Kidney capillary endothelial cell (primary cell): Measurements from ENCODE around the gene ZFYVE19.

Experiments used
- DNase-seq: peaks from one replicate; pipeline ENCODE4 v3.0.0-alpha.2; 2018; ENCODE audit warnings: low spot score

Gene ZFYVE19, protein sequence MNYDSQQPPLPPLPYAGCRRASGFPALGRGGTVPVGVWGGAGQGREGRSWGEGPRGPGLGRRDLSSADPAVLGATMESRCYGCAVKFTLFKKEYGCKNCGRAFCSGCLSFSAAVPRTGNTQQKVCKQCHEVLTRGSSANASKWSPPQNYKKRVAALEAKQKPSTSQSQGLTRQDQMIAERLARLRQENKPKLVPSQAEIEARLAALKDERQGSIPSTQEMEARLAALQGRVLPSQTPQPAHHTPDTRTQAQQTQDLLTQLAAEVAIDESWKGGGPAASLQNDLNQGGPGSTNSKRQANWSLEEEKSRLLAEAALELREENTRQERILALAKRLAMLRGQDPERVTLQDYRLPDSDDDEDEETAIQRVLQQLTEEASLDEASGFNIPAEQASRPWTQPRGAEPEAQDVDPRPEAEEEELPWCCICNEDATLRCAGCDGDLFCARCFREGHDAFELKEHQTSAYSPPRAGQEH

DNA sequence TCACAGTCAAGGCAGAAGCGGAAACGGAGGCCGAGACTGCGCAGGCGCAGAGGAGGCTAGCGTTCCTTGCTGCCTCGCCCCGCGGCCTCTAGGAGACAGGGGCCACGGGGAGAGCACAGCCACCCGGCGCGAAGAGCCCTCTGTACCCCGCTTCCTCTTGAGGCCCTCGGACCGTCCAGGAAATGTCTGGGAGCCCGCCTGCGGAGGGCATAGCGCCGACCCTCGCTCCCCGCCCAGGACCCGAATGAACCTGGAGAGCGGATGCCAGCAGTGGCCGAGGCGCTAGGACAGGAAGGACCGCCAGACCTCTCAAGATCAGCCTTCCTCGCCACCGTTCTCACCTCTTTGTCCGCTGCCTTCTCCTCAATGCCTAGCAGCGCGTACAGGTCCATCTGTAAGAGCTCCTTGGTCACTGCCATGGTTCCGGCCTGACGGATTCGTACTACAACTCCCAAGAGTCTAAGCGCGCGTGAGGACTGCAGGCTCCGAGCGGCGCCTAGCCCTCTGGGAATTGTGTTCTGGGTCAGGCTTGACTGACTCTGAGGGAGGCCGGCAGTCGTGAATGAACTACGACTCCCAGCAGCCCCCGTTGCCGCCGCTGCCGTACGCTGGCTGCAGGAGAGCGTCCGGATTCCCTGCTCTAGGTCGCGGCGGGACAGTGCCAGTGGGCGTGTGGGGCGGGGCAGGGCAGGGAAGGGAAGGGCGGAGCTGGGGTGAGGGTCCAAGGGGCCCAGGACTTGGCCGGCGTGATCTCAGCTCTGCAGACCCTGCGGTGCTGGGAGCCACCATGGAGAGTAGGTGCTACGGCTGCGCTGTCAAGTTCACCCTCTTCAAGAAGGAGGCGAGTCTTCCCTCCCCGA is at the start of gene ZFYVE19, which contains the start of gene DNAJC17:
Gene ZFYVE19, plus strand, starts transcription at position 62 of the 860 bp plus-strand sequence. Its CDS starts 501 bp downstream, at position 563.
Gene DNAJC17, minus strand, starts transcription at position 446 of the 860 bp plus-strand sequence. Its CDS starts 27 bp downstream, at position 419.
- DNase-seq = peak; percentile 98

DNA sequence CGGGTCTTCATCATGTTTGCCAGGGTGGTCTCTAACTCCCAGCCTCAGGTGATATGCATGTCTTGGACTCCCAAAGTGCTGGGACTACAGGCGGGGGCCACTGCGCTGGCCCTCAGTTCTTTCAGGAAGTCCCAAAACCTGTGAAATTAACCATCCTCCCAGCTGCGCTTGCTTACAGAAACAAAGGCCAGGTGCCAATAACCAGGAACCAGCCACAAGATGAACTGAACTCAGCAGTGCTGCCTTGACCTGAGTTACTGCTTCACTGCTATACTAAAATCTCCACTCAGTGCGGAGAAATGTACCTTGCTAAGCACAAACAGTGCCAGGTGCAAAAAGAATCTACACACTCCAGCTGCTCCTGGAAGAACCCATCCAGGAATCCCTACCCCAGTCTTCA is 46.9 kb upstream of the ZFYVE19 start:
- no peak for DNase-seq

DNA sequence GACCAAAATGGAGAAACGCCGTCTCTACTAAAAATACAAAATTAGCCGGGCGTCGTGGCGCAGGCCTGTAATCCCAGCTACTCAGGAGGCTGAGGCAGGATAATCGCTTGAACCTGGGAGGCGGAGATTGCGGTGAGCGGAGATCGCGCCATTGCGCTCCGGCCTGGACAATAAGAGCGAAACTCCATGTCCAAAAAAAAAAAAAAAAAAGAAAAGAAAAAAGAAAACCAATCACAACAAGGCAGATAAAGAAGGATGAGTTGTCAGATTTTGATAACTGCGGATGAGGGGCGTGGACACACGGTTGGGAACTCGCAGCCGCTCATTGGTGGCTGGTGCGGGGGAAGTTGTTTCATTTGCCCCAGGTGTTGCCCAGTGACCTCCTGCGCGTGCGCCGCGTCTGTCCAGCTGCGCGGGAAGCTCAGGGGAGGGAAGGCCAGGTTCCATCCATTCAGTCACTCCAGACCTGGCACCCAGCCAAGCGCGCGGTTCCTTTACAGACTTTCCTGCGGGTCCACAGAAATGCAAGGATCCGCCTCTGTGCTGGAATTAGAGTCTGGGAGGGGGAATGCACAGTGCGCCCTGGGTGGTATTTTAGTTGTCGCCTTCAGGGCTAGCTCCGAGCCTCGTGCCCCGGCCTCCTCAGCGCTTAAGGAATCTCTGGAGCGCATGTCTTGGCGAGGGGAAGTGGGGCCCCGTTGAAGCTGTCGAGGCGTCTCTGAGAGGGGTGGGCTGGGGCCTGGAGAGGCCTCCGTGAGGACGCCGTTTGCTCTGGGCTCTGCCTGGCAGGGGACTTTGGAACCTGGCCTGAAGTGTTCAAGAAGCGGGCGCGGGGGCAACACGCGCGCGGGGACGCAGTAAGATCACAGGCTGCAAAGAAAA is 43.7 kb upstream of the ZFYVE19 start:
- DNase-seq = no peak

DNA sequence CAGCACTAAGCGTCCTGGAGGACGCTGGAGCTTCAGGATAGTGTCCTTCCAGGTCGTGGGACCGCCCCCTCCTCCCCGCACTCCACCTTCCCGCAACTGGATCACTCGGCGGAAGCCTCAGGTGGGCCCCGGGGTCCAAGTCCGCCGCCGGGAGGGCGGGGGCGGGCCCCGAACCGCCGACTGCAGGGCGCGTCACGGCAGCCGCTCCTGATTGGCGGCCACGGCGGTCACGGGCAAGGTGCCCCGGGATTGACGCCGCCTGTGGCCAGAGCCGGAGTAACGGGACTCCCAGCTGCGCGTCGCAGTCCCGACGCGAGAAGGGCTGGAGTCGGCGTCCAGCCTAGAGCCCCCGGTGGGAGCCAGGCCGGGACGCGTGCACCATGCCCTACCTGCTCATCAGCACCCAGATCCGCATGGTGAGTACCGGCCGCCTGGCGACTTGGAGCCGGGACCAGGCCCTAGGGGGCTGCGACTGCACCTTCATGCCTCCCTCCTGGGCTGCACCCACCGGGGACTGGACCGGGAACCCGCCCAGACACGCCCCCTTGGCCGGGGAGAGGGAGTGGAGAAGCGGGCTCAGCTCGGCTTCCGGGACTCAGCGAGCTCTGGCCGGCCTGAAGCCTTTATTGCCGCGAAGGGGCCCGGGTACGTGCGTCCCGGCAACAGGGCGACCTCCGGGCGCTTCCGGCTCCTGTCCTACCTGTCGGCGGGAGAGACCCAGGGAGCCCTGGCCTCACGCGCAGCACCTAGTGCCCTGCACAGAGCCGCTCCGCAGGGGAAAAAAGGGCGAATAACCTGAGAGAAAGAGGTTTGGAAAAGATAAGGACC is 42.9 kb upstream of the ZFYVE19 start, which contains the start of gene GCHFR:
Gene GCHFR, plus strand, starts transcription at position 268 of the 828 bp plus-strand sequence. Its CDS starts 113 bp downstream, at position 381.
- no peak for DNase-seq

DNA sequence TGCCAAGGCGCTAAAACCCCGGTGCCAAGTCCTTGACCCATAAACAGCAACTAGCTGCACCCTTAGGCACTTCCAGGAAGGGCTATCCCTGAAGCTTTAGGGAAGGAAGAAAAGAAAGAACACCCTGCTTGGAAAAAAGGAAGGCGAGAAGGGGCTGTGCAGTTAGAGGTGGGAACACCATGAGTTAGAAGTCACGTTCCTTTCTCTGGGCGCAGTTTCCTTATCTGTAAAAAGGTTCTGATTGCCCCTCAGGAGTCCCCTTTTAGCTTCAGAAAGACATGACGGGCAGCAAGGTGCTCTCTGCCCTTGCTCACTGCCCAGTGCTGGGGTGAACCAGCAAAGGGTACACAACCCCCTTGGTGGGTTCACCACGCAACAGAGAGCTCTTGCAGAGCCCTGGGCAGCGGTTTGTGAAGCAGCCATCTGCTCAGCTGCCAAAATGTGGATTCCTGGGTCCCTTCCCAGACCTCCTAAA is 42.2 kb upstream of the ZFYVE19 start:
- no peak for DNase-seq

DNA sequence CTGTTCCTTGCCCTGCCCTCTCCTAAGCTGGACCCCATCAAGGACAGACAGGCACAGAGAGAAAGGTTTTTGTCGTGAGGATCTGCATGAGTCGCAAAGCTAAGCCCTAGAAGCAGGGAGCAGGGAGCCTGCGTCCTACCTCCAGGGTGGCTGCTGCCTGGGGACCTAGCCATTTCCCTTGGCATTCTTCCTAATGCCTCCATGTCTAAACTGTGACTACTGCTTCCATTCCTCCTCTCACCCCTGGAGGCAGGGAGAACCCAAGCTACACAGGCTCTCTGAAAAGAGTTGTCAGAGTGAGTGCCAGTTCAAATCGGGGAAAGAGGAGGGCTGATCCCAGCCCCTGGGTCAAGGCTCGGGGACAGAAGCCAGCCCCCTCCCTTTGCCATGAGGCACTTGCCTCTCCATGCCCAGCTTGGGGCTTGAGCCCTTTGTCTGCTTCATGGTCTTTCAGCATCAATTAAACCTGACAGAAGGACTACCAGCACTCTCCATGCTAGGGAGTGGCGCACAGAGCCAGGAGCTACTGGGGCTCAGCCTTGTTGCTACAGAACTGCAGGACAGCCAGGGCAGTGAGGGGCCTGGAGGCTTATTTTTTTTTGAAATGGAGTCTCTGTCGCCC is 40.6 kb upstream of the ZFYVE19 start:
- DNase-seq = no peak

DNA sequence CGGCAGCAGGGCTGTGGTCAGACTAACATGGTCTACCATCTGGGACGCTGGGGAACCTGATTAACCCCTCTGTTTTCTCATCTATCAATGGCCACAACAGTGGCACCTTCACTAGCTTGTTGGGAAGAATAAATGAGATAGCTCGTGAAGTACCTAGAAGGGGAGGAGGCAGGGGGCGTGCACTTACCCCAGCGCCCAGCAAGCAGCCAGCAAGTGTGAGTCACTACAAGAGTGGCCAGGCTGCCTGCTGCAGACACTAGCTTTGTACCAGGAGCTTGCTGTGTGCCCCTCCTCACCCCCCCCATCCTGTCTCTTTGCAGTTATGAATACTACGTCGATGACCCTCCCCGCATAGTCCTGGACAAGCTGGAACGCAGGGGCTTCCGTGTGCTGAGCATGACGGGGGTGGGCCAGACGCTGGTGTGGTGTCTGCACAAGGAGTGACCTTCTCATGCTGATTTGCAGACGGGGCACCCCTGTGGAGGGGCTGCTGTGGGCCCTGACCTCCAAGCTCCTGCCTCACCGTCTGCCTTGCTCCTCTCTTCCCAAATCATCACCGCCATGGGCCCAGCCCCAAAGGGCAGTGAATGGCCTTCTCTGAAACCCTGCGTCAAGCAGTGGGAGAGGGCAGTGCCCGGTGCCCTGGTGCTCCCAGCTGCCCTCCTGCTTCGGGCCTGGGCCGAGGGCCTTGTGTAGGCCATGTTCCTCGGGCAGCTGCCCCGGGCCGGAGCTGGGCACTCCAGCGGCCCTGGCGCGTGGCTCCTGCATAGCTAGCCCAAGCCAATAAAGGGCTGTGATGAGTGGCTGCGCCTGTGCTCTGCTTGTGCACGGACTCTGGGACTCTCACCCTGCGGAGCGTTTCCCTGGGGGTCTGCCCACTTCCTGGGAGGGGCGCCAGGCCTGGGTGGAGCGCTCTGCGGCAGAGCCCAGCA is 39.7 kb upstream of the ZFYVE19 start:
- DNase-seq = no peak

DNA sequence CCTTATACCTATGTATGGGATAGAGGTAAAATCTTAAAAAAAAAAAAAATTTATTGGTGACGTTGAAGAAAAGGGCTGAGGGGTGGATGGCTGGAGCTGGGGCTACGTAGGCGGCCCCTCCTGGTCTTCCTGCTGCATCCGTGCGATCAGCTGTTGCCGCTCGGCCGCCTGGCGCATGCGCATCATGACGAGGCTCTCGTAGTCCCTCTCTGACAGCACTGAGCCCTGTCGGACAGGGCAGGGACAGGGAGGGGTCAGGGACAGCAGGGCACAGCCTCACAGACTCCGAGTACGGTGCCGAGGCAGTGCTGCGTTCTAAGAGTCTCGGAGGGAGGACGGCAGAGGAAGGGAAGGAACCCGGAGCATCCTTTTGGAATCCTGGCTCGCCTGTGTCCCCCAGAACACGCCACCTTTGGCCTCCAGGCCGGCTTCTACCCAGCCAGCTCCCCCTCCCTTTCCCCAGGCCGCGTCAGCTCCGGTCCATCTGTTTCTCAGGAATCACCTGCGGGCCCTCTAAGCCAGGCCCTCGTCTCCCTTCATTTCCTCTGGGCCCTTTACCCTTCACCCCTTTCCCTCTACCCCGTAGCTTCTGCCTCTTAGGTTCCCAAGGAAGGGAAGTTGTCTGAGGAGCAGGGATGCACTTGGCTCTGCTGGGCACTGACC is 38.9 kb upstream of the ZFYVE19 start:
- DNase-seq = no peak

DNA sequence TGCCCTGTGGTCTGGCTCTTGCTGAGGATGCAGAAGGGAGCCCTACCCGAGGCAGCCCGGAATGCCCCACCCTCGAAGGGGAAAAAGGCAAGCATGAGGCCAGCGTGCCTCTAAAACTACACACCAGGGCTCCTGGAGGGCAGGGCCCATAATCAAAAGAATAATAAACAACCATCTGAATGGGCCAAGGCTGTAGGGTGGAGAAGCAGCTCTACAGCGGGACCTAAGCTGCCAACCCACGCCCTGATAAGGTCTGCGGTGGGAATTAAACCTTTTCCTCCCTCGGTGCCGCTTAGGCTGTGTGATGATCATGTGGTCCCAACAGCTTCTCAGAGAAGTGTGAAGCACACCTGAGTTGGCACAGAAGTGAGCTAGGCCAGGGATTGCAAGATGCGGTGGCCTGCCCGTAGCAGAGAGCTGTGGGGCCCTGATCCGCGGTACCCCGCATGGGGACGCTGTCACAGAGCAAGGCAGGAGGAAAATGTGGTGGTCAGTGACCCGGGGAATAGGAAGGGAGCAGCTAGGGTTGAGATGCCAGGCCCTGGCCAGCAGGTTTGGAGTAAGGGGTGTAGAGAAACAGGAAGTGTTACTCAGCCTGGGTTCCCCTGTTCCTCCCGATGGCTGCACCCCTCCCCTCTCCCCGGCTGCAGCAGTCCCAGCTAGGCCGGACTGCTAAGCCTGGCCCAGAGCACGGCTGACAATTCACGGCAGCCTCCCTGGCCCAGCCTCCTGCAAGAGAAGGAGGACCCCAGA is 38.2 kb upstream of the ZFYVE19 start:
- no peak for DNase-seq

DNA sequence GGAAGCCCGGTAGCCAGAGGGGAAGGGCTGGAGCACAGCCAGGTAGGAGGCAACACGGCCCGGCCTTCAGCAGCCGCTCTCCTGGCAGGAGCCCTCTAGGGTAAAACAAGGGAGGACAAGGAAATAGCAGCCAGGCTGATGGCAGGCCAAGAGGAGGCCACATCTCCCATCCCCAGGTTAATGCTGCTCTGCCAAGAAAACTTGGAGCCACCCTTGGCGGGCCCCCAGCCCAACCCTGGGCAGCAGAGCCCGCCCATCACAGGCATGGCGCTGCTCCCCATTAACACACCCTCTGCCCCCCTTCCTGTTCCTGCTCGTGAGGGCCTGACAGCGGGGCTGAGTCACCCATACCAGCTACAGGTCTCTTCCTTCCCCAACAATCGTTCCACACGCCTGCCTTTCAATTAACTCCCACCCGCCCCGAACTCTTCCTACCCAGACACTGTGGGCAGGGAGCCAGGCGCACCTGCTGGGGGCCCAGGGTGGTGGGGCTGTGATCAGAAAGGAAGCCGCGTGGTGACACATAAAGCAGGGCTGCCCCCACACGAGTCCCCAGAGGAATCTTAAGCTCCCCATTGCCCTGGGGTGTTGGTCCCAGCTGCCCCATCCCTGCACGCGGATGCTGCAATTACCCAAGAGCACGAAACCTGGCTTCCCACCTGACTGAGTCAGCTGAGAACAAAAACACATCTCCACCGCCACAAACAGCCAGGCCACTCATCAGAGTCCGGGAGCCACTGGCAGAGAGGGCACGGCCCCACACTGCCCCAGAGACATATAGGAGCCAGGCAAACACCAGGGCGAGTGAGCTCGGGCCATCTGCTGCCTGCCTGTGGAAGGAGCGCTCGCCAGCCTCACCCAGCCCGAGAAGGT is 37.4 kb upstream of the ZFYVE19 start, which contains the start of gene C15orf62:
Gene C15orf62, plus strand, starts transcription at position 707 of the 873 bp plus-strand sequence. CDS start 516 bp downstream, outside the sequence.
- DNase-seq = no peak

DNA sequence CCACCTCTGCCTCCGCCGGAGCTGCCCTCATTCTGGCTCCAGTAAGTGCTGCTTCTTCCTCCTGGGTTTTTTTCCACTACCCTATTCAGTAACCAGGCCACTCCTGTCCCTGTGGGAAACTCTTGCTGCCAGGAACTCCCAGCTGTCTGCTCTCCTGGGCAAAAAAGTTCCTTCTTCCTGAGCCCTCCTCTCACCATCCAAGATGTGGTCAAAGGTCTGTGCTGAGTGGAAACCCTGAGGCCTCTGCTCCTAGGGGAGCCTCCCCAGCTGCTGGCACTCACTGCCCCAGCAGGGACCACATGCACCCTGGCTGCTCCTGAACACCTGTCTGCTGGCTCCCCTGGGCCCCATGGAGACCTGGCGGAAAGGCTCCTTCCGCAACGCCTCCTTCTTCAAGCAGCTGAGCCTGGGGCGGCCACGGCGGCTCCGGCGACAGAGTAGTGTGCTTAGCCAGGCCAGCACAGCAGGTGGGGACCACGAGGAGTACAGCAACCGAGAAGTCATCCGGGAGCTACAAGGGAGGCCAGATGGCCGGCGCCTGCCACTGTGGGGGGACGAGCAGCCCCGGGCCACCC is 36.7 kb upstream of the ZFYVE19 start:
- DNase-seq = no peak

DNA sequence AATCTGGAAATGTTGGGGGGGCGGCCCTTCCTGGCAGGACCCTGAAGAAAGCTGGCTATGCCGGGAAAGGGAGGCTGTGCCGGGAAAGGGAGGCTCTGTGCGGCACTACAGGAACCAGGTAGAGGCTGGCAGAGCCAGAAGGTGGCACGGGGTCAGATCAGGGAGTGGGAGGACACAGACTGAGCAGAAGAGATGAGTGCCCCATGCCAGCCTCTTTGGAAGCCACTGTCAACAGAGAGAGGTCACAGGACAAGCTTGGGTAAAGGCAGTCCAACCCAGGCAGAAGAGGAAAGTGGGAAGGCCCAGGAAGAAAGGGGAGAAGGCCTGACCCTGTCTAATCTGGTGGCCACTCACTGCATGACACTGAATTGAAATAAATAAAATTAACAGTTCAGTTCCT is 35.6 kb upstream of the ZFYVE19 start:
- no peak for DNase-seq

DNA sequence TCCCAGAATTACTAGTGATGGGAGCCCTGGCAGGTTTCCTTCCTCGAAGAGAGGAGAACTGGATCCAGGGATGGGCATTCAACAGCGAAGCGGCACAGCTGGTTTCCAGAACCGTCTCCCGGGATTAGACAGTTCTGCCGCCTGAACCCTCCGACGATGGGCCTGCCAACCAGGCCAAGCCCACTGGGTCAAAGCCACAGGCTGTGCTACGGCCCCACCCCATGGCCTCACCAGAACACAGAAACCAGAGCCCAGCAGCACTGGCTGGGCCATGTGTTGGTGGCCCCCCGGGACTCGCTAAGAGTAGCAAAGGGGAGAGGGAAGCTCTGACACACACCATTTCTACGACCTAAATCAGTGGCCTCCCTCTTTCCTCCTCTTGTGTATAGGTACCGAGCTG is 34.9 kb upstream of the ZFYVE19 start:
- no peak for DNase-seq

DNA sequence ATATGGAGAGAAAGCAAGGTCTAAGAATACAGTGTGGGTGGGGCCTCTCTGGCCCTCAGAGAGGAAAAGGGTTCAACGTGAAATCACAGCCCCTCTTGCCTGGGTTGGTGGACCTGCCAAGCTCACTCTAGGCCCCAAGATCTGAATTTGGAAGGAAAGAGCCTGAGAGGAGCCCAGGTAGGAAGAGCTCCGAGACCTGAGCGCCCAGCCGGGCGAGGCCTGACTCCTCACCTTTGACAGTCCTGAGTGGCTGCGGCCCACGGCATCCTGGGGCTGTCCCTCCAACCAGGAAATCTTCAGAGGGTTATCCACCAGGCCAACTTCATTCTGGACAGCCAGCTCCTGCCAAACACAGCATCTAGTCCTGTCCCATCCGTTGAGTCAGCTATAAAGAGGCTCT is 33.4 kb upstream of the ZFYVE19 start:
- no peak for DNase-seq

DNA sequence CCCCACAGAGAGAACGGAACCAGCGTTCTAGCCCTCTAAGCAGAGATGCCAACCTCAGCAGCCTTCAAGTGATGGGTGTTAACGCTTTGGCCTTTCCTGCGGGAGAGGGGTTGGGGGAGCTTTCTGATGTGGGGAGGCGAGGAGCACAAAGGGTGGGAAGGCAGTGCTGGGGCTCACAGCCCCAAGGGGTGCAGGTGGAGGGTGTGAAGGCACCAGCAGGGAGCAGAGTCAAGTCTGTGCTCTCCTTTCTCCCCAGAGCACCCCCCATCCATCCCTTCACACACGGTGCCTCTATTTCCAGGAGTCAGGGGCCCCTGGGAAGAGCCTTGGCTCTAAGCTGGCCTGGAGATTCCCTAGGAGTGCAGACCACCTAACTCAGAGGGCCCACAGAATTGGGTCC is 33.0 kb upstream of the ZFYVE19 start:
- DNase-seq = no peak

DNA sequence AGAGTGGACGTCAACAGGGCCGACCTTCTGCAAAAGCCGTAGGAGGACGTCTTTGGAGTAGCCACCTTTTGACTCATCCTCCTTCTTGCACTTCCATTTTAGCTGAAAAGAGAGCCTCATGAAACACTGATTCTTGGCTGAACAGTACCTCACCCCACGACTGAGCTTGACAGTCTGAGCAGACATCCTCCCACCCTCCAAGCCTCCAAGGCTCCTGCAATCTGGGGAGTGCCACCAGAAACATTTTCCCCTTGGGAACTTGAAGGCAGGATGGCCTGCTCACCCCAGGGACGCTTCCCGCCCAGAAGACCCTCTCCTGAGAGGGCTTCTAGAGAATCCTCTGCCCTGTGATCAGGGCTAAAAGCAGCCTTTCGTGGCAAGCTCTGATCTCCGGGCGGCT is 31.9 kb upstream of the ZFYVE19 start:
- no peak for DNase-seq
